Measurements from ENCODE around the gene LRIG1.
A peak's percentile ranks its signal among the peaks of the same experiment; 100 is the strongest.

LRIG1 gene

GRCh38 chr3:66502981-66503380, 2.2 kb upstream of the LRIG1 start:
- DNase-seq, result no peak

GRCh38 chr3:66502245-66502874, 1.5 kb upstream of the LRIG1 start:
- DNase-seq, result no peak

- DNase-seq, result no peak
Observed at GRCh38 chr3:66501483-66502244, 842 bp upstream of the LRIG1 start.

GRCh38 chr3:66499881-66500575, 794 bp downstream of the LRIG1 start:
- DNase-seq, result peak in 3 of 5 donors; percentile 20 to 35 (median 25)

- DNase-seq, result no peak
Observed at GRCh38 chr3:66498687-66499621, 1.9 kb downstream of the LRIG1 start.

GRCh38 chr3:66497985-66498671, 2.7 kb downstream of the LRIG1 start:
- no peak for DNase-seq

GRCh38 chr3:66497288-66497984, 3.4 kb downstream of the LRIG1 start:
- DNase-seq, result peak in 1 of 5 donors; percentile 37

- no peak for DNase-seq
Observed at GRCh38 chr3:66496746-66497145, 4.1 kb downstream of the LRIG1 start.

- DNase-seq, result no peak
Observed at GRCh38 chr3:66496301-66496700, 4.5 kb downstream of the LRIG1 start.

- DNase-seq, result no peak
Observed at GRCh38 chr3:66495668-66496045, 5.2 kb downstream of the LRIG1 start.

- peak in 1 of 5 donors; percentile 48 for DNase-seq
Observed at GRCh38 chr3:66494959-66495667, 5.7 kb downstream of the LRIG1 start.

GRCh38 chr3:66493458-66494099, 7.2 kb downstream of the LRIG1 start:
- DNase-seq, result no peak

- no peak for DNase-seq
Observed at GRCh38 chr3:66492672-66493071, 8.2 kb downstream of the LRIG1 start.

- DNase-seq, result no peak
Observed at GRCh38 chr3:66492071-66492470, 8.8 kb downstream of the LRIG1 start.

- no peak for DNase-seq
Observed at GRCh38 chr3:66490984-66491383, 9.8 kb downstream of the LRIG1 start.

GRCh38 chr3:66490214-66490613, 10.6 kb downstream of the LRIG1 start:
- peak in 1 of 5 donors; percentile 79 for DNase-seq

- peak in 1 of 5 donors; percentile 49 for DNase-seq
Observed at GRCh38 chr3:66489581-66489980, 11.2 kb downstream of the LRIG1 start.

- DNase-seq, result no peak
Observed at GRCh38 chr3:66489115-66489514, 11.7 kb downstream of the LRIG1 start.

GRCh38 chr3:66488492-66488891, 12.3 kb downstream of the LRIG1 start:
- peak in 1 of 5 donors; percentile 45 for DNase-seq

- no peak for DNase-seq
Observed at GRCh38 chr3:66487465-66487864, 13.4 kb downstream of the LRIG1 start.

Data from T-helper 1 cell (primary cell).